Right atrium auricular region (tissue), 2 donors: ENCODE results near the gene IFI27L1. TPM values are rescaled to one million over a fixed set of nuclear protein-coding genes. Genes with fewer than 3 reads are reported as not detected.

ENCODE experiments used
- DNase-seq: peaks from one replicate; pipeline ENCODE4 v3.0.0-alpha.2; 2019; ENCODE audit warnings: low spot score
- H3K27ac ChIP-seq, 2 donors: fragments of 200-600 bp; sonication (generic); 1 replicate in 1 of 2; 2 replicates in 1 of 2; pipeline ENCODE4 v1.5.1; 2016 to 2019
- H3K27me3 ChIP-seq, 2 donors: fragments of 200-600 bp; sonication (generic); one replicate each; pipeline versions ENCODE4 v1.5.1 to v1.6.0; 2017 to 2019
- H3K36me3 ChIP-seq: fragments of 200-600 bp; sonication (generic); one replicate; pipeline ENCODE4 v1.5.1; 2016
- H3K4me1 ChIP-seq, 2 donors: fragments of 200-600 bp; sonication (generic); one replicate each; pipeline versions ENCODE4 v1.5.1 to v1.6.0; 2017 to 2019
- H3K4me3 ChIP-seq, 2 donors: fragments of 200-600 bp; sonication (generic); 1 replicate in 1 of 2; 2 replicates in 1 of 2; pipeline ENCODE4 v1.5.1; 2017 to 2019; ENCODE audit warnings: mild to moderate bottlenecking in 1 of 2, moderate library complexity in 1 of 2
- H3K9me3 ChIP-seq, 2 donors: fragments of 200-600 bp; sonication (generic); one replicate each; pipeline ENCODE4 v1.5.1; 2019
- total RNA-seq, 2 donors: library from RNA; depleted of rRNA; stranded (reverse); fragments of >200 nt; gene quantifications; one replicate each; pipeline ENCODE4 v1.1.0, GENCODE V29; 2016
- TF ChIP-seq, protein P1 (sequence below), 2 donors: fragments of 200-600 bp; sonication (generic); IDR thresholded peaks; one replicate each; pipeline ENCODE4 v1.5.1; 2019; ENCODE audit warnings: antibody characterized with exemption in 2 of 2

IFI27L1 gene
- total RNA-seq, 2 donors from 2014 or later, result 13.8 to 21.1 TPM

DNA sequence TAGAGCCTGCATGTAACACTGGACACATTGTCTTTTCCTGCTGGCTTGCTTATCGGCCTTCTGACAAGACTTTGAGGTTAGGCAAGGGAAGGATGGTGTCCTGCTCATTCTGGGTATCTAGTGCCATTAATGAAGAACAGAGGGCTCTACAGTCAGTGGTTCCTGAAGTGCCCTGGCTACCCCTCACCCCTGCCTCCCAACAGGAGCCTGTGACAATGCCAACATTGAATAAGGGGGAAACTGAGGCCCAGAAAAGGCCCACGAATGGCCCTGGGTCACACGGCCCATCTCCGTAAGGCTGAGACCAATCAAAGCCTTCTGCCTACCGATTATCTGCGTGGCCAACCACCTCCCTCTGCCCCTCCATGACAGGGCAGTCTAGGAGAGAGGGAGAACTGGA lies 46.2 kb downstream of the IFI27L1 start:
- no peaks in the 10 kb centered on the region for H3K9me3 ChIP-seq
- H3K4me3 ChIP-seq, result no peak overlapping the region
- no peak overlapping the region for H3K27ac ChIP-seq
- H3K36me3 ChIP-seq, result no peaks in the 10 kb centered on the region
- DNase-seq, result peak; percentile 5
- TF ChIP-seq, protein P1, sequence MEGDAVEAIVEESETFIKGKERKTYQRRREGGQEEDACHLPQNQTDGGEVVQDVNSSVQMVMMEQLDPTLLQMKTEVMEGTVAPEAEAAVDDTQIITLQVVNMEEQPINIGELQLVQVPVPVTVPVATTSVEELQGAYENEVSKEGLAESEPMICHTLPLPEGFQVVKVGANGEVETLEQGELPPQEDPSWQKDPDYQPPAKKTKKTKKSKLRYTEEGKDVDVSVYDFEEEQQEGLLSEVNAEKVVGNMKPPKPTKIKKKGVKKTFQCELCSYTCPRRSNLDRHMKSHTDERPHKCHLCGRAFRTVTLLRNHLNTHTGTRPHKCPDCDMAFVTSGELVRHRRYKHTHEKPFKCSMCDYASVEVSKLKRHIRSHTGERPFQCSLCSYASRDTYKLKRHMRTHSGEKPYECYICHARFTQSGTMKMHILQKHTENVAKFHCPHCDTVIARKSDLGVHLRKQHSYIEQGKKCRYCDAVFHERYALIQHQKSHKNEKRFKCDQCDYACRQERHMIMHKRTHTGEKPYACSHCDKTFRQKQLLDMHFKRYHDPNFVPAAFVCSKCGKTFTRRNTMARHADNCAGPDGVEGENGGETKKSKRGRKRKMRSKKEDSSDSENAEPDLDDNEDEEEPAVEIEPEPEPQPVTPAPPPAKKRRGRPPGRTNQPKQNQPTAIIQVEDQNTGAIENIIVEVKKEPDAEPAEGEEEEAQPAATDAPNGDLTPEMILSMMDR (IDR thresholded peaks at IDR 0.05), result no peak
- peaks cover 0 to 15% of the 10 kb centered on the region in 2 donors for H3K4me1 ChIP-seq
- no peaks in the 10 kb centered on the region for H3K27me3 ChIP-seq

DNA sequence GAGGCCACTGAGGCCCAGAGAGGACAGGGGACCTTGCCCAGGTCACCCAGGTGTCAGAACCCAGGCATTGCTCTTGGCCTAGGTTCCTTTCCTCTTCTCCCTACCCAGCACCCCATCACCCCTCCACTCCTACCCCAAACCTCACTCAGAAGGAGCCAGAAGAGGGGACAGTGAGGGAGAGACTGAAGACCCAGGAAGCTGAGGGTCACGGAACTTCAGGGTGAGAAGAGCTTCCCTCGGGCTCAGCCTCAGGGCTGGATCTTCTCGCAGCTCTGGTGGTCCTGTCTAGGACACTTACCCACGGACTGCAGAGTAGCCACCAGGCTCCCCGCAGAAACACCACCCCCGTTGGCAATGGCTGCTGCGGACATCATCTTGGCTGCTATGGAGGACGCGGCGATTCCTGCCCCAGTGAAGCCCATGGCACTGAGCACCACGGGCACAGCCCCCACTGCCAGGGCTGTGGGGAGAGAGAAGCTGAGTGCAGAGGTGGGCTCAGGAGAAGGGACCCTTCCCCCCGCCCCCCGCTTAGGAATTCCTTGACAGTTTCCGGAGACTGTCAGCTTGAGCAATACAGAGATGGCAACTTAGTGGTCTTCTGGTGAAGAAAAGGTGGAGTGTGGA lies 47.2 kb downstream of the IFI27L1 start:
- DNase-seq, result peak; percentile 52
- H3K27ac ChIP-seq, result peak overlapping the region; percentile 78 to 89

DNA sequence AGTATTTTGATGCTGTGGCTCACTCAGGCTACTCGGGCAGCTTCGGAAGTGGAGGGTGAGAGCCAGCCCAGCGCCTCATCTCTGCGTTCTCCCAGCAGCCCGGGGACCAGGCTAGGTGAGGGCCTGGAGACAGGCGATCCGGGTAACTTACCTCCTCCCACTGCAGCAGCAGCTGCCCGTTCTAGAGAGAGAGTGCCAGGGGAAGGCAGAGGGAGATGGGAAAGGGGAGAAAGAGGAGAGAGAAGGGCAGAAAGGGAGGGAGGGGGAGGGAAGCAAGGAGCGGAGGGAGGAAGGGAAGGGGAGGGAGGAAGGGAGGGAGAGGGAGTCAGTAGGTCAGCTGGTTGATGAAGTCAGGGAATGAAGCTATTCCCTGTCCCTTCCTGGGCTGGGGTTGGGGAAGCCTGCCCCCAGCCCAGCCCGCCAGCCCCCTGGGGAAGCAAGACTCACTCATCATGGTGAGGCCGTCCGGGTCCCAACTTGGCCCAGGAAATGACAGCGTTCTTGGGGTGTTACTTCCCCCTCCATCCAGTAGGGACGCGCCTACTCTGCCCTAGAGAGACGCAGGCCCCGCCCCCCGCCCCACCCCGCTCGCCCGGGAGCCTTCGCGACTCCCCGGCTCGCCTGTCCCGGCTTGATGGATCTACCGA lies 48.1 kb downstream of the IFI27L1 start, which contains the start of gene IFI27L2:
IFI27L2 (minus strand) TSS at position 494 of the 647 bp plus-strand sequence; CDS start at position 454, 40 bp downstream.
- DNase-seq, result peak; percentile 74
- peaks cover 0 to 15% of the 10 kb centered on the region in 2 donors for H3K4me1 ChIP-seq
- TF ChIP-seq, protein P1 (IDR thresholded peaks at IDR 0.05), result peak in 1 of 2 donors; percentile 46
- H3K36me3 ChIP-seq, result no peaks in the 10 kb centered on the region
- H3K9me3 ChIP-seq, result no peaks in the 10 kb centered on the region
- peak within 1 kb of the TSS; percentile 51 to 59 for H3K4me3 ChIP-seq
- H3K27ac ChIP-seq, result peak within 1 kb of the TSS; percentile 78 to 89
- H3K27me3 ChIP-seq, result no peaks in the 10 kb centered on the region

More for the DNA sequence above, 47.2 kb downstream of the IFI27L1 start:
- no peak overlapping the region for H3K4me3 ChIP-seq
- no peaks in the 10 kb centered on the region for H3K9me3 ChIP-seq
- no peaks in the 10 kb centered on the region for H3K36me3 ChIP-seq
- peaks cover 0 to 15% of the 10 kb centered on the region in 2 donors for H3K4me1 ChIP-seq
- no peaks in the 10 kb centered on the region for H3K27me3 ChIP-seq
- TF ChIP-seq, protein P1 (IDR thresholded peaks at IDR 0.05), result no peak

DNA sequence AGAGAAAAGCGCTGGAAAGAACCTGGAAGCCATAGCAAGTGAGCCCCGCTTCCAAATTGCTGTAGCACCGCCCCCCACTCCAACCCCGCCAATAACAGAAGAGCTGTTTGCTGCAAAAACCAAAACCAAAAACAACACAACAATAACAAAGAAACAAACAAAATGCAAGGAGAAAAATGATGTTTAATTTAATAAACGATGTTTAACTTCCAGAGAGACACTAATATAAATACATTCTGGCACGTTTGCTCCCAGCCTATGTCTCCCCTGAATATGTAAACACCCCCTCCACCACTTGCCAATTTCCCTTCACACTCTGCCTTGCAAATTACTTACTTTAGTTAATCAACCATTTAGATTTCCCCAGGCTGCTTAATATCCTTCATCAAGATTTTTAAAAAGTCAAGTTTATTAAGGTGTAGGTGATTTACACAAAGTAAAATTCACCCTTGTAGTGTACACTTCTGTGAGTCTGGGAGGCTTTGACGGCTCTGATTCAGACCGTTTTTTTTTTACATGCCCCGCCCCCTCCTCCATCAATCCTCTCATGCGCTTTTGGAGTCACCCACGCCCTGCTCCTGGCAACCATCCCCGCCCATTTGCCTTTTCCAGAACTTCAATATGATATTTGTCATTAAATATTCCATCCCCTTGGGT lies 48.8 kb downstream of the IFI27L1 start:
- Histone ChIP-seq H3K27me3 (no peaks in the 10 kb centered on the region), H3K9me3 (no peaks in the 10 kb centered on the region), H3K27ac (peak overlapping the region; percentile 78 to 89), H3K4me3 (peak overlapping the region; percentile 51 to 59), H3K4me1 (peaks cover 0 to 15% of the 10 kb centered on the region in 2 donors), H3K36me3 (no peaks in the 10 kb centered on the region)
- peak; percentile 62 for DNase-seq
- TF ChIP-seq, protein P1 (IDR thresholded peaks at IDR 0.05), result no peak

DNA sequence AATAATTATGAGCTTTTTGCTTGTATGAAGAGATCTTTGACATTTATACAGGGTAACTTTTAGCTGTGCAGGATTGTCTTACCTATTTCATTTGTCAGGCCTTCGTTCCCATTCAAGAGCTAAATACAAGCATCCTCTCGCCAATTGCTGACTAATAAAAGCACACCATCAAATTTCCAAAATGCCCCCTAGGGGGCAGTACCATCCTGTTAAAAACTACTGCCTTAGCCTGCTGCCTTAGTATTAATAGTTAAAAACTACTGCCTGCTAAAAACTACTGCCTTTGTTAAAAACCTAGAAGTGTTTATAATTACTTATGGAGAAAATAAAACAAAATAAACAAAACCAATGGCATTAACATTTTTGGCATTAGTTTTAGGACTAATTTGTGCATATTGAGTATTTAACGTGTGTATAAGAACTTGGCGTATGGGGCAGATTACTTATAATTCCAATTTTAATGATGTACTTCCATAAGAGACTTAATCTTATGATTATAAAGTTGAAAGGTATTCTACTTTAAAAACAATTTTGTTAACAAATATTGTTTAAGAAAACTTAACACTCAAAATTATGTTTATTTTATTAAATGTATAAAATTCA lies 51.3 kb downstream of the IFI27L1 start:
- Histone ChIP-seq H3K27ac (no peak overlapping the region), H3K27me3 (no peaks in the 10 kb centered on the region), H3K4me1 (peaks cover 0 to 15% of the 10 kb centered on the region in 2 donors), H3K4me3 (no peak overlapping the region), H3K9me3 (no peaks in the 10 kb centered on the region), H3K36me3 (no peaks in the 10 kb centered on the region)
- peak; percentile 75 for DNase-seq
- TF ChIP-seq, protein P1 (IDR thresholded peaks at IDR 0.05), result peak; percentile 79 to 86
